ENCODE measurements around the gene PSMA5.

PSMA5 gene

DNA sequence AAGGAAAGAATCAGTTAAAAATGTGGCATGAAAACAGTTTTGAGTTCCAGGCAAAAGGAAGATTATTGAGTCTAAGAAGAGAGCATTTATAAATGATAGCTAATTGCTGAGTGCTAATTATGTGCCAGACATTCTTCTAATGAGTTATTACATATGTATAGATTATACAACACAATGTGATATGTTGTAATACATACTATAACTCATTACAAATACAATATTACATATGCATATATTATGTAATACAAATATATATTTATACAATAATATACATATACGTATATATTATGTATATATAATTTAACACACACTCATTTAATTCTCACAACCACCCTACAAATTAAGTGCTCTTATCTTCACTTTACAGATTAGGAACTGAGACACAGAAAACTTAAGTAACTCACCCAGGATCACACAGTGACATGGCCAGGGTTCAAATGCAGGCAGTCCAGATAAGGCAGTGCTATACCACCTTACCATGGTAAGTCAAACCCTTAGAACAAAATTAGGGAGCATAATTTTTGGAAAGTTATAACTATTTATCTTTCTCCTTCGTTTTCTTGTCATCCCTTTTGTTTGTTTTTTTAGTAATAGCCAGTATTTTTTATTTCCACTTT lies 32.5 kb downstream of the PSMA5 start:
- POLR2A ChIA-PET, result no interaction called here

GRCh38 chr1:109392788-109393616 lies 33.2 kb downstream of the PSMA5 start:
- no peak for DNase-seq (ENCODE audit: extremely low spot score)
- POLR2A ChIA-PET, result interaction anchor here (0.6 kb wide), 1 partner anchor 263 kb away, joined by 3 read pairs; no protein-coding TSS in a partner anchor
- CTCF ChIA-PET, result interaction anchor here (0.7 to 2.8 kb wide), 5 partner anchors 14 to 139 kb away, joined by 3 to 7 read pairs (median 3); no protein-coding TSS in a partner anchor
- TF ChIP-seq, protein P1, sequence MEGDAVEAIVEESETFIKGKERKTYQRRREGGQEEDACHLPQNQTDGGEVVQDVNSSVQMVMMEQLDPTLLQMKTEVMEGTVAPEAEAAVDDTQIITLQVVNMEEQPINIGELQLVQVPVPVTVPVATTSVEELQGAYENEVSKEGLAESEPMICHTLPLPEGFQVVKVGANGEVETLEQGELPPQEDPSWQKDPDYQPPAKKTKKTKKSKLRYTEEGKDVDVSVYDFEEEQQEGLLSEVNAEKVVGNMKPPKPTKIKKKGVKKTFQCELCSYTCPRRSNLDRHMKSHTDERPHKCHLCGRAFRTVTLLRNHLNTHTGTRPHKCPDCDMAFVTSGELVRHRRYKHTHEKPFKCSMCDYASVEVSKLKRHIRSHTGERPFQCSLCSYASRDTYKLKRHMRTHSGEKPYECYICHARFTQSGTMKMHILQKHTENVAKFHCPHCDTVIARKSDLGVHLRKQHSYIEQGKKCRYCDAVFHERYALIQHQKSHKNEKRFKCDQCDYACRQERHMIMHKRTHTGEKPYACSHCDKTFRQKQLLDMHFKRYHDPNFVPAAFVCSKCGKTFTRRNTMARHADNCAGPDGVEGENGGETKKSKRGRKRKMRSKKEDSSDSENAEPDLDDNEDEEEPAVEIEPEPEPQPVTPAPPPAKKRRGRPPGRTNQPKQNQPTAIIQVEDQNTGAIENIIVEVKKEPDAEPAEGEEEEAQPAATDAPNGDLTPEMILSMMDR (IDR thresholded peaks at IDR 0.05; ENCODE audit: control extremely low read depth, extremely low read depth, low read depth, missing control alignments), result no peak

More for the DNA sequence above, 32.5 kb downstream of the PSMA5 start:
- TF ChIP-seq, protein P1 (IDR thresholded peaks at IDR 0.05; ENCODE audit: control extremely low read depth, extremely low read depth, low read depth, missing control alignments), result no peak
- no peak for DNase-seq (ENCODE audit: extremely low spot score)
- CTCF ChIA-PET, result interaction anchor here (0.7 to 2.0 kb wide), 3 partner anchors 14 to 116 kb away, joined by 3 to 4 read pairs (median 3); no protein-coding TSS in a partner anchor

GRCh38 chr1:109392037-109392787 lies 34.0 kb downstream of the PSMA5 start:
- TF ChIP-seq, protein P1 (IDR thresholded peaks at IDR 0.05; ENCODE audit: control extremely low read depth, extremely low read depth, low read depth, missing control alignments), result no peak
- ChIA-PET CTCF (interaction anchor here (0.8 to 2.8 kb wide), 6 partner anchors 8 to 140 kb away, joined by 3 to 11 read pairs (median 4); no protein-coding TSS in a partner anchor), POLR2A (no interaction called here)
- no peak for DNase-seq (ENCODE audit: extremely low spot score)

DNA sequence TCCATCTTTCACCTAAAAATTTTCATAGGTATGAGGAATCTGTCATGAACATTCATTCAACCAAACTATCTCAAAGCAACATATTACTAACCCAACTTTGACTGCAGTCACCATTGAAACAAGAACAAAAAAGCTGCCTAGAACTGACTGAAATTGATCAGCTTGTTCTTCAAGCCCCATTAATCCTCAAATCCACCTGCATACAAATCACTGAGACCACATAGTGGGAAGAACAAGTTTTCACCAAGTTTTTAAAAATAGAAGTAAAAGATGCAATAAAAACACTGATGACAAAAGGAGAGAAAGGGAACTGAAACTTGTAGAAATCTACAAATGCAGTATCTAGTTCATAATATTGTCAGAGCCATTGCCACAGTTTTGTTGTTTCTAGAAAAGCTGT lies 34.6 kb downstream of the PSMA5 start:
- POLR2A ChIA-PET, result no interaction called here
- DNase-seq (ENCODE audit: extremely low spot score), result peak; percentile 64
- TF ChIP-seq, protein P1 (IDR thresholded peaks at IDR 0.05; ENCODE audit: control extremely low read depth, extremely low read depth, low read depth, missing control alignments), result no peak
- CTCF ChIA-PET, result interaction anchor here (1.2 to 2.8 kb wide), 4 partner anchors 9 to 140 kb away, joined by 3 to 11 read pairs (median 6); no protein-coding TSS in a partner anchor

GRCh38 chr1:109391157-109391556 lies 35.1 kb downstream of the PSMA5 start:
- no peak for DNase-seq (ENCODE audit: extremely low spot score)

More at GRCh38 chr1:109391157-109391556, 35.1 kb downstream of the PSMA5 start:
- POLR2A ChIA-PET, result no interaction called here
- TF ChIP-seq, protein P1 (IDR thresholded peaks at IDR 0.05; ENCODE audit: control extremely low read depth, extremely low read depth, low read depth, missing control alignments), result no peak
- CTCF ChIA-PET, result interaction anchor here (1.2 to 2.8 kb wide), 5 partner anchors 9 to 190 kb away, joined by 3 to 11 read pairs (median 5); no protein-coding TSS in a partner anchor

All from GM10248 (cell line).